ENCODE results near the gene OSR1. TPM values are rescaled to one million over a fixed set of nuclear protein-coding genes. Genes with fewer than 3 reads are reported as not detected.

OSR1 gene
- total RNA-seq, 2 donors from 2014 or later: 2.1 to 5.3 TPM

DNA sequence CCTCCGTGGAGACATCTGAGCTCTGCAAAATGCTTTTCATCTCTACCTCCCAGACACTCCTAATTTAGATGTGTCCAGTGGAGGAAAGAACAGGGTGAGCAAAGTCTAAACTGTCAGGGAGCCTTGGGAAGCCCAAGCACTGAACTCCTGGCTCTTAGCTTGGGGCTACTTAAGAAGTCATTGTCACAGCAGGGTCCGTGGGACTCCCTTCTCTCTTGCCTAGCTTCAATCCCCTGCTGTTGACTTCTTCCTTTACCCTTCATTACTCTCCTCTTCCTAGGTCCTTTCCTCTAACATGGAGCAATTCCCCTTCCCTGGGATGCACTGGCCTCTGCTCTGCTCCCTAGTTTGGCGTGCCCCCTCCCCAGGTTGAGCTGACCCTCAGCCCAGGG is 3.4 kb downstream of the OSR1 start:
- no peaks in the 10 kb centered on the region for H3K9me3 ChIP-seq
- H3K27ac ChIP-seq: no peak overlapping the region
- ATAC-seq: no peak
- H3K36me3 ChIP-seq (replicated peaks in 1 of 2; ENCODE audit: insufficient read depth in 1 of 2, low read depth in 2 of 2): no peaks in the 10 kb centered on the region
- H3K4me1 ChIP-seq: peaks cover 53% of the 10 kb centered on the region
- WGBS, 2 donors: 77 to 80% methylated on average over 3 of the region's 3 CpGs
- peaks cover 0 to 47% of the 10 kb centered on the region in 2 donors for H3K27me3 ChIP-seq
- TF ChIP-seq POLR2A (IDR thresholded peaks at IDR 0.05): no peak
- TF ChIP-seq, protein P1, sequence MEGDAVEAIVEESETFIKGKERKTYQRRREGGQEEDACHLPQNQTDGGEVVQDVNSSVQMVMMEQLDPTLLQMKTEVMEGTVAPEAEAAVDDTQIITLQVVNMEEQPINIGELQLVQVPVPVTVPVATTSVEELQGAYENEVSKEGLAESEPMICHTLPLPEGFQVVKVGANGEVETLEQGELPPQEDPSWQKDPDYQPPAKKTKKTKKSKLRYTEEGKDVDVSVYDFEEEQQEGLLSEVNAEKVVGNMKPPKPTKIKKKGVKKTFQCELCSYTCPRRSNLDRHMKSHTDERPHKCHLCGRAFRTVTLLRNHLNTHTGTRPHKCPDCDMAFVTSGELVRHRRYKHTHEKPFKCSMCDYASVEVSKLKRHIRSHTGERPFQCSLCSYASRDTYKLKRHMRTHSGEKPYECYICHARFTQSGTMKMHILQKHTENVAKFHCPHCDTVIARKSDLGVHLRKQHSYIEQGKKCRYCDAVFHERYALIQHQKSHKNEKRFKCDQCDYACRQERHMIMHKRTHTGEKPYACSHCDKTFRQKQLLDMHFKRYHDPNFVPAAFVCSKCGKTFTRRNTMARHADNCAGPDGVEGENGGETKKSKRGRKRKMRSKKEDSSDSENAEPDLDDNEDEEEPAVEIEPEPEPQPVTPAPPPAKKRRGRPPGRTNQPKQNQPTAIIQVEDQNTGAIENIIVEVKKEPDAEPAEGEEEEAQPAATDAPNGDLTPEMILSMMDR (IDR thresholded peaks at IDR 0.05): no peak
- no peak overlapping the region for H3K4me3 ChIP-seq
- no peak for DNase-seq
- intact Hi-C loops (cut with DNase I): no loop called here

DNA sequence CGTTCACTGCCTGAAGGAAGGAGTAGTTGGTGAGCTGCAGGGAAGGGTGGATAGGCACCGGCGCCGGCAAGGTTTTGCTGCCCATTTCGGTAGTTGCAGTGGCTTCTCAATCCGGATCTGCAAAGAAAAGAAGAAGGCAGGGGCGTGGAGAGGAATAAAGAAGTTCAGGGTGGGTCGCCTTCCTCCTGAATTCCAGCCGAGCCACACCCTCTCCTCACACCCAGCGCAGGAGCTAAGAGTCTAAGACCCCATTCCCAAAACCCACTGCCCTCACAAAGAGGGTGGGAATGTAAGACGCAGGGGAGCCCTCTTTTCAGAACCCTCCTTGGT is 4.7 kb downstream of the OSR1 start:
- no peak overlapping the region for H3K27ac ChIP-seq
- no peak overlapping the region for H3K4me3 ChIP-seq
- ATAC-seq (no peak), DNase-seq (no peak)
- 36 to 38% methylated on average over 11 of the region's 11 CpGs for WGBS, 2 donors
- no peaks in the 10 kb centered on the region for H3K36me3 ChIP-seq (replicated peaks in 1 of 2; ENCODE audit: insufficient read depth in 1 of 2, low read depth in 2 of 2)
- H3K9me3 ChIP-seq: no peaks in the 10 kb centered on the region
- TF ChIP-seq POLR2A (IDR thresholded peaks at IDR 0.05): no peak
- peaks cover 0 to 40% of the 10 kb centered on the region in 2 donors for H3K27me3 ChIP-seq
- peaks cover 51% of the 10 kb centered on the region for H3K4me1 ChIP-seq
- intact Hi-C loops (cut with DNase I): no loop called here

DNA sequence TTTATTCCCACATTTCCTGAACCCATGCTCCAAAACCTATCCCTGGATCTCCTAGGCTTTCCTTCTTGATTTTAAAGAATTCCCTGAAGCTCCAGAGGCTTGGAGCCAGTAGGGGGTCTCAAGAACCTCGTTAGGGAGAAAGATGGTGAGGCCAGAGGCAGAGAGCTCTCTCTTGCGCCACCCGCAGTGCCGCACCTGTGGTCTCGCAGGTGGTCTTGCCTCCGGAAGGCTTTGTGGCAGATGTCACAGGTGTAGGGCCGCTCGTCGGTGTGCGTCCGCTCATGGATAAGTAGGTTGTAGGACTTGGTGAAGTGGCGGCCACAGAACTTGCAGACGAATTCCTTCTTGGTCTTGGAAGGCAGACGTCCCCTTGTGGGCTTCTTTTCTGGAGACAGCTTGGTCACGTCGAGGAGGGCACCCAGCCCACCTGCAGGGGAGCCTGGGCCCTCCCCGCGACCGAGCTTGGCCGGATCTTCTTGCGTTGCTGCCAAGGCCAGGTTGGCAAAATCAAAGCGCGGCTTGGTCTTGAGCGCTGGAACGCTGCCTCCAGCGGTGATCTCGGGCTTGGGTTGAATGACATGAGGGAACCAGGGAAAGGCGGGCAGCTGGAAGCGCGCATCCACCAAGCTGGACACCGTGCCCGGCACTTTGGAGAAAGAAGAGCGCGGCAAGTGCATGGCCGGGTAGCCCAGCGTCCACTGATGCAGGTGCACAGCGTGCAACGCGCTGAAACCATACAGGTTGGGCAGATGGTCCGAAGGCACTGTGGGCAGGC is 5.3 kb downstream of the OSR1 start:
- Histone ChIP-seq H3K27ac (no peak overlapping the region), H3K4me1 (peaks cover 48% of the 10 kb centered on the region), H3K4me3 (no peak overlapping the region), H3K9me3 (no peaks in the 10 kb centered on the region), H3K36me3 (replicated peaks in 1 of 2; ENCODE audit: insufficient read depth in 1 of 2, low read depth in 2 of 2) (no peaks in the 10 kb centered on the region), H3K27me3 (peaks cover 0 to 38% of the 10 kb centered on the region in 2 donors)
- TF ChIP-seq POLR2A (IDR thresholded peaks at IDR 0.05): no peak
- TF ChIP-seq, protein P1 (IDR thresholded peaks at IDR 0.05): peak in 2 of 7 experiments; percentile 17 to 23
- 20 to 23% methylated on average over 17 to 40 of the region's 40 CpGs for WGBS, 2 donors
- ATAC-seq (no peak), DNase-seq (peak in 1 of 4 donors; percentile 43)
- intact Hi-C loops (cut with DNase I): no loop called here

DNA sequence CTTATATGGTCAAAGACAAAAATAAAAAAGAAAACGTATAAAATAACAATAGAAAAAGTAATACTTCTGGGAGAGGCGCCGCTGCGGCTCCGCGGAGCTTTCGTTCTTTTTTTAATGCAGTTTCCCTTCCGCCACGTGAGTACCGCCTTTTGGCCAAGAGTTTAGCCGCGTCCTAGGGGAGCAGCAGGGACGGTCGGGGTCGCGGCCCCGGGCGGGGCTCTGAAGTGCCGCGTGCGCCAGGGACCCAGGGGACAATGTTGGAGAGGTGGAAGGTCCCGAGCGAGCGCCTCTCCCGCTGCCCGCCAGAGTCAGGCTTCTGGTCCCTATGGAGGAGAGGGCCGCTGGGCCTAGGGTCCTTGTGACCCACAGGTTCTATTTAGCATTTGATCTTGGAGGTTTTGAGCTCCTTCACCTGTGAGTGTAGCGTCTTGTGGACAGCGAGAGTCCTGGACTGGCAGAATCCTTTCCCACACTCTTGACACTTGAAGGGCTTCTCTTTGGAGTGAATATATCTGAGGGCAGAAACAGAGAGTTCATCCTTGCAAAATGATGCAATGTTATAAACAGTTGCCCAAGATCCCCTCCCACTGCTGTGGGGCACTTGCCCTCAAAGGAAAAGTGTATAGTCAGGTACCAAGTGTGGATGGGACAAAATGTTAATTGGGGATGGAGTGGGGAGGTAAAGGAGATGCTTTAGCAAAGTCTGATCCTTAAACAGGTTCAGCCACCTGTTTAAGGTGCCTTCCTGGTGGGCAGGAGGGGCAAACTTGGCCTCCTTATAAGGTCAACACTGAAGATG is 6.3 kb downstream of the OSR1 start:
- Histone ChIP-seq H3K27me3 (peaks cover 0 to 28% of the 10 kb centered on the region in 2 donors), H3K27ac (no peak overlapping the region), H3K4me1 (peaks cover 40% of the 10 kb centered on the region), H3K36me3 (replicated peaks in 1 of 2; ENCODE audit: insufficient read depth in 1 of 2, low read depth in 2 of 2) (no peaks in the 10 kb centered on the region), H3K4me3 (no peak overlapping the region), H3K9me3 (no peaks in the 10 kb centered on the region)
- no peak for DNase-seq
- TF ChIP-seq POLR2A (IDR thresholded peaks at IDR 0.05): no peak
- TF ChIP-seq, protein P1 (IDR thresholded peaks at IDR 0.05): no peak
- ATAC-seq: no peak
- intact Hi-C loops (cut with DNase I): no loop called here
- WGBS, 2 donors: 11 to 17% methylated on average over 27 to 29 of the region's 29 CpGs

DNA sequence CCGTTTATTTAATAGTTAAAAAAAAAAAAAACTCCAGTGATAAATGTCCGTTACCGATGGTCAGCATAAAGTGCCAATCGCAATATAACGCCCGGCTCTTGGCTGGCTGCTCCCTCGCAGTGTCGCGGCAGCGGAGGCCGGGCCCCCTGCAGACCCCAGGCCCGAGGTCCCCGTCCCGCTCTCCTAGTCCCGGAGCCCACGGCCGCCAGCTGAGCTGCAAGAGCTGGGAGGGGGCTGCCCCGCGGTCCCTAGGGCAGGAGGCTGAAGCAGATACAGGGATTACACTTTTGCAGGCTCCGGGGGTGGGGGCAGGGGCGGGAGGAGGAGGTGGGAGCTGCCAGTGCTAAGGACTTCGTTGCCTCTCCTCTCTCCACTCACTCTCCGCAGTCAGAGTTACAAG is 6.9 kb downstream of the OSR1 start:
- Histone ChIP-seq H3K9me3 (no peaks in the 10 kb centered on the region), H3K27me3 (peaks cover 0 to 24% of the 10 kb centered on the region in 2 donors), H3K4me1 (peaks cover 40% of the 10 kb centered on the region), H3K27ac (no peak overlapping the region), H3K36me3 (replicated peaks in 1 of 2; ENCODE audit: insufficient read depth in 1 of 2, low read depth in 2 of 2) (no peaks in the 10 kb centered on the region), H3K4me3 (no peak overlapping the region)
- no peak for TF ChIP-seq POLR2A (IDR thresholded peaks at IDR 0.05)
- TF ChIP-seq, protein P1 (IDR thresholded peaks at IDR 0.05): no peak
- intact Hi-C loops (cut with DNase I): no loop called here
- 9 to 11% methylated on average over 23 of the region's 23 CpGs for WGBS, 2 donors
- no peak for ATAC-seq
- no peak for DNase-seq
